ENCODE data around the gene RSU1.
"Not testable (repeated sequence)": the region's sequence is repeated elsewhere in the genome, so short reads cannot be mapped to it uniquely, and the experiment has no call there.

Gene RSU1

GRCh38 chr10:16817125-16818019, at the start of gene RSU1:
Gene RSU1 (minus strand): TSS chr10:16817424. CDS start chr10:16817081, 343 bp downstream.
- DNase-seq = peak; percentile 100

GRCh38 chr10:16866541-16867275, 49.5 kb upstream of the RSU1 start:
- DNase-seq = no peak

DNA sequence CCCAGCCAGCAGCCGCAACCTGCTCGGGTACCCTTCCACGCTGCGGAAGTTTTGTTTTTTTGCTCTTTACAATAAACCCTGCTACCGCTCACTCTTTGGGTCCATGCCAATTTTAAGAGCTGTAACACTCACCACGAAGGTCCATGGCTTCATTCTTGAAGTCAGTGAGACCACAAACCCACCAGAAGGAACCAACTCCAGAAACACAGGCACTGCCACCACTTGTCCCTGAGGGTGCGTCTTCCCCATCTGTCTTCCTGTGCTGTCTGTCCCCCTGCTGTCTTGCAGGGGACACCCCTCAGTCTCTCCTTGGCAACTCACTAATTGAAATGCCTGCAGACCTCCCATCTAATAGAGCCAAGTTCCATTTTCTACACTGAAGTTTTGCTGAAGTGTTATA, 48.5 kb upstream of the RSU1 start:
- no peak for DNase-seq

DNA sequence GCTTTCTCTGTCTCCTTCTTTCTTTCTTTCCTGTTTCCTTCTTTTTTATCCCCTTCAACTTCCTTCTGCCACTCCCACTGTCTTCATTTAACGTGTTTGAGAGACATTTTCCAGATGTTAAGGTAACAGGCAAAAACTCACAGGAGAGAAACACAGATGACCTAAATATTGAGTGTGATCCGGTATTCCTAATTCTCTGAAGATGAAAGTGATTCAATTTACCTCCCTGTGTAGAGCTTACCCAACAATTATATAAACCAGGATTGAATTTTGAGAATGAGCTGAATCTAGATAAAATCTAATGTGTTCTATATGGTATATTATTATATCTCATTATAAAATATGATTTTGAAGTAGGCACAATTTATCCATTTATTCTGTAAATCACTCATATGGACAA, 46.5 kb upstream of the RSU1 start:
- DNase-seq = no peak

DNA sequence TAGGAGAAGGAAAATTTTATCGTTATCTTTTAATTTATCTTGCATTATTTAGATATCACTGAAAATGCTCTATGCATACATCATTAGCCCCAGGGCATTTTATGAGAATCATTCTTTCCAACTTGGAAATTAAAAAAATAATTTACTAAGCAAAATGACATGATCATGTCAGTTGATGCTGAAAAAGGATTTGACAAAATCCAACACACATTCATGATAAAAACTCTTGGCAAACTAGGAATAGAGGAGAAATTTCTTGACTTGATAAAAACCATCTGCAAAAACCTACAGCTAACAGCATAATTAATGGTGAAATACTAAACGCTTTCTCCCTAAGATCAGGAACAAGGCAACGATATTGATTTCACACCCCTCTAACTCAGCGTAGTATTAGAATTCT, 40.2 kb upstream of the RSU1 start:
- no peak for DNase-seq

GRCh38 chr10:16856567-16856966, 39.3 kb upstream of the RSU1 start:
- DNase-seq = no peak

GRCh38 chr10:16856092-16856491, 38.9 kb upstream of the RSU1 start:
- no peak for DNase-seq

- no peak for DNase-seq
These were observed 37.4 kb upstream of the RSU1 start for GRCh38 chr10:16854623-16855022.

DNA sequence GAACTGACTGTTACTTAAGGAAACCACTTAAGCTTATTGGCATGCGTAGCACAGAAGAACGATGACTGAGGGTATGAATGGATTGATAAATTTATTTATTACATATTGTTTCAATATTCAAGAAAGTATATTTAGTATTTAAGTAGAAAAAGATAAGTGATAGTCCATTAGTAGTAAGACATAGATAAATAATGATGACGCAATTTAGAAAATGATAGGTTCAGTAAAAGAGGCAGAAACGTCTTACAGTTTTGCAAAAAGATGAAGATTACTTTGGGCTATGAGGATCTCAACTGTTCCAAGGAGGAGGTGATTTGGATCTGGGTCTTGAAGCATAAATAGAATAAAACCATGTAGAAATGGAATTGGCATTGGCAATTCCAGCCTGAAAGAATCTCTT, 36.6 kb upstream of the RSU1 start:
- DNase-seq = no peak

DNA sequence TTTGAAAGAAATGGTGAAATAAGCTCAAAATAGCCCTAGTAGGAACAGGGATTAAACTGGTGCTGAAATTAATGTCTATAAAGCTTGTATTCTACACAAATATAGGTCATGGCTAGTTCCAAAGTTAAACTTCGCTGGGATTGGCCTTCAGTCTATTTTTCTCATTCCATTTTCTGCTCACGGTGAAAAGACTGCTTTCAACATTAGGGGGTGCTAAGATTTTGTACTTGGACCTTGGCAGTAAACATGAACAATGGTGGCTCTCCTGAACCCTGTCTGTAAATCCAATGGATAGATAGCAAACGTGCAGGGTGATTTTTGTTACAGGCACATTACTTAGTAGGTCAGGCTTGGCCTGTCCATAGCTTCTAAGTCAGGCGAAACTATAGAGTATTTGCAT, 36.0 kb upstream of the RSU1 start:
- peak in 1 of 2 donors; percentile 14 for DNase-seq

DNA sequence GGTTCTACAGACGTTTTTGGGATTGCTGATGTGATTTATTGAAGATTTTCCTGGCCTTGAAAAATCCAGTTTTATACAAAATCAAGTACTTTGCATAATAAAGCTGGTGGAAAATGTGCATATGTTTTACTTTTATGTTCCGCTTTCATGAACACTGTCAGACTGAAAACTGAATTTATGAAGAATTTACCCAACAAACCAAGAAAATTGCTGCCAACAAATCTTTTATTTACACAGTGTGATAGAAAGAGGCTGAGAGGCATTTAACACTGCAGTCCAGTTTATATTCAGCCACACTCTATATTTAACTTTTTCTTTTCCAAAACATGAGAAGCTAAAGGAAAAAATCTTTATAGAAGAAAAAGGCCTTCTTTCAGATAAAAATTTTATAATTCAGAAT, 35.4 kb upstream of the RSU1 start:
- DNase-seq = no peak

DNA sequence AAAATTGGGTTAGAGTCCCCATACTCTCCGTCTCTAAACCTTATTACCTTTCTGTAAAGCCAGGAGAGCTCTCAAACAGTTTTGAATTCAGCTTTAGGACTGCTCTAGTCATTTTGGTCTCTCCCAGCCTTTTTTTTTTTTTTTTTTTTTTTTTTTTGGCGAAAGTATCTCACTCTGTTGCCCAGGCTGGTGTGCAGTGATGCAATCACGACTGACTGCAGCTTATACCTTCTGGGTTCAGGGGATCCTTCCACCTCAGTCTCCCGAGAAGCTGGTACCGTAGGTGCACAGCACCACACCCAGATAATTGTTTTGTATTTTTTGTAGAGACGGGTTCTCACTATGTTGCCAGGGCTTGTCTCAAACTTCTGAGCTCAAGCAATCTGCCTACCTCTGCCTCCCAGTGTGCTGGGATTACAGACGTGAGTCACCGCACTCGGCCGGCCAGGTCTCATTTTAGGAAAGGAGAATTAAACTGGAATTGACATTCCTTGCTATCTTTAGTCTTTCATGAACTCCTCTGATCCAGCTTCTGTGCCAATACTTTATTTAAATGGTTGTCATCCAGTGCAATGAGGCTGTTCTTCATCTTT, 31.4 kb upstream of the RSU1 start:
- no peak for DNase-seq

- DNase-seq = no peak
These were observed 30.4 kb upstream of the RSU1 start for GRCh38 chr10:16847644-16848043.

GRCh38 chr10:16845248-16845647, 28.0 kb upstream of the RSU1 start:
- no peak for DNase-seq

- DNase-seq = peak in 1 of 2 donors; percentile 79
These were observed 26.1 kb upstream of the RSU1 start for GRCh38 chr10:16843252-16843870.

DNA sequence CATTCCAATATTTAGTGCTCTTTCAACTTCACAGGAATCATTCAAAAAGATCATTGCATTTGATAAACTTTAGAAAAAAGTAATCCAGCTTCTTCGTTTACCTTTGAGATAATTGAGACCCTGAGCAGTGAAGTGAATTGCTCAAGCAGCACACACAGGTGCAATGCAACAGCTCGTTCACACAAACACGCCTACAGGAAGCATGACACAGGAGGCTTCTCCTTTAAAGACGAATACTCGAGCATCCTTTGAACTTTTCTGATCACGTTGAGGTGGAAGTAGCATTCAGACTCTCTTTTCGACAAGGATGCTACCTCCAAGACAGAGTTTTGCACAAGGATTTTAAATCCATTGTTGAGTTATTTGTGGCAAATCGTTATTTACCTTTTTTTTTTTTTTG, 18.0 kb upstream of the RSU1 start:
- DNase-seq = peak; percentile 38 to 58

- no peak for DNase-seq
These were observed 15.3 kb upstream of the RSU1 start for GRCh38 chr10:16832351-16833080.

- no peak for DNase-seq
These were observed 11.5 kb upstream of the RSU1 start for GRCh38 chr10:16828701-16829175.

DNA sequence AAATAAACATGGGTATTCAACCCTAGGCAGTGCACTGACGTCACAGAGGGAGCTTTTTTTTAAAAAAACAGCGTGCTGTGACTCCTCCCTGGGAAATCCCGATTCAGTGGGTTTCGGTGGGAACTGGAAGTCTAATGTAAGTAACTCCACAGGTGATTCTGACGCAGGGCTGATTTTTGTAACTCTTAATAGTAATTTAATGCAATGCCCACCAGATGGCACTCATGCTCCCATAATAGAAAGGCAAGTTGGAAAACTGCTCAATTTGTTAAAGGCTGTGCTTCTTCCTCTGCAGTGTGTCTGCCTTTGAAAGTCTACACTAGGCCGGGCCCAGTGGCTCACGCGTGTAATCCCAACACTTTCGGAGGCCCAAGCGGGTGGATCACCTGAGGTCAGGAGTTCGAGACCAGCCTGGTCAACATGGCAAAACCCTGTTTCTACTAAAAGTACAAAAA, 10.9 kb upstream of the RSU1 start:
- DNase-seq = peak; percentile 61 to 80

- DNase-seq = not testable (repeated sequence)
These were observed 10.2 kb upstream of the RSU1 start for GRCh38 chr10:16827474-16827873.

GRCh38 chr10:16822726-16823360, 5.6 kb upstream of the RSU1 start:
- DNase-seq = no peak

- DNase-seq = no peak
These were observed 4.8 kb upstream of the RSU1 start for GRCh38 chr10:16822027-16822426.
